Spleen (tissue), 7 donors: ENCODE measurements around the gene RTCA.

Experiments used
- CTCF ChIP-seq, 11 experiments: fragments of 200-600 bp in 7 of 11; fragments of 450-650 bp in 4 of 11; sonication (generic) in 4 of 11; IDR thresholded peaks in 8 of 11; conservative IDR thresholded peaks in 3 of 11; 1 replicate in 7 of 11; 2 replicates in 4 of 11; pipeline versions ENCODE4 v1.4.0 to v1.8.0; 2016 to 2021; ENCODE audit warnings: antibody characterized with exemption in 11 of 11, inconsistent platforms in 4 of 11, mild to moderate bottlenecking in 1 of 11
- POLR2A ChIP-seq, 3 donors: fragments of 450-650 bp; IDR thresholded peaks; one replicate each; pipeline ENCODE4 v1.5.1; 2017; ENCODE audit warnings: antibody characterized with exemption in 3 of 3, mild to moderate bottlenecking in 1 of 3
- POLR2AphosphoS5 ChIP-seq, 3 donors: sonication (generic); formaldehyde crosslinking; IDR thresholded peaks; one replicate each; pipeline ENCODE4 v1.5.1; 2017; ENCODE audit warnings: antibody characterized with exemption in 3 of 3
- donor health status: DM: no; HTN: no; CAD: no; lungs with moderate emphysema.
- donor health status: DM: no; HTN: no; CAD: no.
- donor health status: DM: no; HTN: no; CAD: no.

GRCh38 chr1:100313382-100313781, 47.4 kb downstream of the RTCA start:
- TF ChIP-seq POLR2AphosphoS5 (IDR thresholded peaks at IDR 0.05) (no peak), CTCF (IDR thresholded peaks at IDR 0.05 in 8 of 11, conservative IDR thresholded peaks at IDR 0.05 in 3 of 11) (no peak), POLR2A (IDR thresholded peaks at IDR 0.05) (no peak)
